ENCODE data around the gene TPSAB1. TPM values are rescaled to one million over a fixed set of nuclear protein-coding genes. Genes with fewer than 3 reads are reported as not detected.

TPSAB1 gene
- total RNA-seq, 1 experiment from 2014 or later = 0.25 TPM

- CTCF ChIA-PET = no interaction called here
- Histone ChIP-seq H4K20me1 (ENCODE audit: insufficient read depth) (no peaks in the 10 kb centered on the region), H3K9me3 (ENCODE audit: control insufficient read depth in 1 of 2, insufficient read depth in 1 of 2, low read depth in 1 of 2, low read length in 2 of 2) (no peaks in the 10 kb centered on the region), H3K79me2 (ENCODE audit: insufficient read depth, low read length) (no peaks in the 10 kb centered on the region), H3K4me3 (replicated peaks in 1 of 2; ENCODE audit: low read depth in 1 of 2, low read length in 2 of 2) (no peak overlapping the region), H3K27me3 (ENCODE audit: insufficient read depth, low read length) (no peaks in the 10 kb centered on the region), H3K4me2 (ENCODE audit: low read length) (no peak overlapping the region), H3K9me2 (ENCODE audit: insufficient read depth) (no peaks in the 10 kb centered on the region), H3K9ac (ENCODE audit: low read length) (no peak overlapping the region), H3K36me3 (ENCODE audit: control insufficient read depth in 1 of 2, insufficient read depth in 2 of 2, low read length in 2 of 2) (no peaks in the 10 kb centered on the region; a peak in 1 of 4 replicates), H3K27ac (ENCODE audit: low read depth, low read length) (no peak overlapping the region), H2AFZ (ENCODE audit: low read depth, low read length, poor library complexity, severe bottlenecking) (no peak overlapping the region), H3K4me1 (ENCODE audit: control insufficient read depth in 1 of 2, insufficient read depth in 2 of 2, low read length in 2 of 2) (no peaks in the 10 kb centered on the region)
- RAD21 ChIA-PET (ENCODE audit: low non-redundant PET in 1 of 2, low total read pairs in 2 of 2, uncharacterized antibody in 2 of 2, unreplicated experiment in 2 of 2) = no interaction called here
- DNase-seq (ENCODE audit: low read depth, low spot score) = no peak
- intact Hi-C loops (cut with micrococcal nuclease) = no loop called here
- BruUV-seq (replicated peaks) = no TSS peak
- no peak for ATAC-seq
- POLR2A ChIA-PET = no interaction called here
- TF ChIP-seq EZH2 (IDR thresholded peaks at IDR 0.05) (no peak), ZFX (IDR thresholded peaks at IDR 0.05) (no peak), ELF1 (IDR thresholded peaks at IDR 0.05; ENCODE audit: borderline replicate concordance, low read depth) (no peak), EZH2phosphoT487 (IDR thresholded peaks at IDR 0.05; ENCODE audit: borderline replicate concordance) (no peak), TCF7L2 (IDR thresholded peaks at IDR 0.05; ENCODE audit: borderline replicate concordance, extremely low read depth, insufficient read depth, insufficient read length) (no peak), MAX (IDR thresholded peaks at IDR 0.05) (no peak), SRF (IDR thresholded peaks at IDR 0.05; ENCODE audit: low read depth) (no peak), CEBPB (IDR thresholded peaks at IDR 0.05; ENCODE audit: low read depth) (no peak), POLR2A (IDR thresholded peaks at IDR 0.05; ENCODE audit: borderline replicate concordance, extremely low read depth, insufficient read depth, insufficient read length) (no peak), ZBTB33 (IDR thresholded peaks at IDR 0.05; ENCODE audit: extremely low read depth, insufficient replicate concordance, low read length) (no peak), RAD21 (IDR thresholded peaks at IDR 0.05; ENCODE audit: low read depth) (no peak), SP1 (IDR thresholded peaks at IDR 0.05; ENCODE audit: low read depth) (no peak), ATF3 (IDR thresholded peaks at IDR 0.05) (no peak), JUND (IDR thresholded peaks at IDR 0.05) (no peak), CTCF (IDR thresholded peaks at IDR 0.05 in 2 of 3, conservative IDR thresholded peaks at IDR 0.05 in 1 of 3; ENCODE audit: borderline replicate concordance in 1 of 3, insufficient read depth in 1 of 3, low read depth in 2 of 3, low read length in 2 of 3) (no peak), POLR2AphosphoS5 (IDR thresholded peaks at IDR 0.05; ENCODE audit: low read depth, low read length) (no peak), FOSL1 (IDR thresholded peaks at IDR 0.05; ENCODE audit: low read depth) (no peak), YY1 (IDR thresholded peaks at IDR 0.05; ENCODE audit: extremely low read depth, insufficient replicate concordance, low read depth, low read length) (no peak), SIN3A (IDR thresholded peaks at IDR 0.05; ENCODE audit: low read depth) (no peak), ZNF274 (IDR thresholded peaks at IDR 0.05; ENCODE audit: low read depth, low read length) (no peak)
Measured at GRCh38 chr16:1220841-1221627, 19.5 kb upstream of the TPSAB1 start.

Data from HCT116 (cell line).